ENCODE data around the gene CLIP3. TPM values are rescaled to one million over a fixed set of nuclear protein-coding genes. Genes with fewer than 3 reads are reported as not detected.
A peak's percentile ranks its signal among the peaks of the same experiment; 100 is the strongest.
"Not testable (repeated sequence)": the region's sequence is repeated elsewhere in the genome, so short reads cannot be mapped to it uniquely, and the experiment has no call there.

Gene CLIP3
- polyA plus RNA-seq, 3 donors, result 51.3 to 60.9 (median 53.5) TPM

DNA sequence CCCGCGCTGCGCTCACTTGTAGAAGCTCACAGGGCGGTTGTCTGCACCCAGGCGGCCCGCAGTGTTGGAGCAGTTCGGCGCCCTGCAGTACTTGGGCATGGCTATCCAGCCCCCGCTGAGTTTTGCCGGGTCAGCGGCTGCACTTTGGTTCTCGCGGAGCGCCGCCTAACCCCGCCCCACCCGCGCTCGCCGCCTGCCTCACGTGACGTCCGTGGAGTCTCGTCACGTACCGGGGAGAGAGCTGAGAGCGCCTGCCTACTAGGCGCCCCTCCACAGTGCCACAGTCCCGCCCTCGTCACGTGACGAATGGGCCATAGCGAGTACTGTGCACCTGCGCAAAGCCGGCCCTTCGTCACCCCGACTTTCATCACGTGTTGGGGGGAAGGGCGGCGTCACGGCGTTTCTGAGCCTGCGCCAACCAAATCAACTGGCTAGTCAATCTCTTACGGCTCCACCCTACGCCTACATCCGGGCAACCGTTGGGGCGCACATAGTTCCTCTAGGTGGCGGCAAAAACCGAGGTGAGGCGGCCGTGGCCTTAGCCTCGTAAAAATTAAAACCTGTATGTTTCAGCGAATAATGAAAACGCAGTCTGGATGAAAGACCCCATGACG, 21.6 kb upstream of the CLIP3 start, which contains the start of gene THAP8:
THAP8 (minus strand) TSS at position 167 of the 614 bp plus-strand sequence; CDS start at position 99, 68 bp downstream.
- peak; percentile 99 for DNase-seq

DNA sequence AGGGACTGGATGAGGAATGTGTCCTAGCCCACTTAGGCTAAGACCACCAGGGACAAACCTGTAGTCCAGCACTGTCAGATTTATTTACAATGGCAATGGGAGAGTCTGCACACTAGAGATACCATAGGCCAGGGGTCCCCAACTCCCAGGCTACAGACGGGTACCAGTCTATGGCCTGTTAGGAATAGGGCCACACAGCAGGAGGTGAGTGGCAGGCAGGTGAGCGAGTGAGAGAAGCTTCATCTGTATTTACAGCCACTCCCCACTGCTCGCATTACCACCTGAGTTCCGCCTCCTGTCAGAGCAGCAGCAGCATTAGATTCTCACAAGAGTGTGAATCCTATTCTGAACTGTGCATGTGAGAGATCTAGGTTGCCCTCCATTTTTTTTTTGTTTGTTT, 19.0 kb upstream of the CLIP3 start:
- no peak for DNase-seq

DNA sequence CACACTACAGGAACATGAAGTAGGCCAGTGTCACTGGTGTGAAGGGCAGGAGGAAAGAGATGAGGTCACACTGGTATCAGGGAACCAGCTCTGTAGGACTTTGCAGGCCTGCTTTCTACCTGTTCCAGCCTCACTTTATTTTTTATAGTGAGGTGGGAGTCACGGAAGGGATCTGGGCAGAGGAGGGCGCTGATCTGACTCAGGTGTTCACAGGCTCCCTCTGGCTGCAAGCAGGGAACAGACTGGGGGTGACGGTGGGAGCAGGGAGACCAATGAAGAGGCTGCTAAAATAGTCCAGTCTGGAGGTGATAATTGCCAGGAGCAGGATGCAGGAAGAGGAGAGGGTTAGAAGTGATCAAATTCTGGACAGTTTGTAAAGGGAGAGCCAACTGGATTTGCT, 18.6 kb upstream of the CLIP3 start:
- no peak for DNase-seq

DNA sequence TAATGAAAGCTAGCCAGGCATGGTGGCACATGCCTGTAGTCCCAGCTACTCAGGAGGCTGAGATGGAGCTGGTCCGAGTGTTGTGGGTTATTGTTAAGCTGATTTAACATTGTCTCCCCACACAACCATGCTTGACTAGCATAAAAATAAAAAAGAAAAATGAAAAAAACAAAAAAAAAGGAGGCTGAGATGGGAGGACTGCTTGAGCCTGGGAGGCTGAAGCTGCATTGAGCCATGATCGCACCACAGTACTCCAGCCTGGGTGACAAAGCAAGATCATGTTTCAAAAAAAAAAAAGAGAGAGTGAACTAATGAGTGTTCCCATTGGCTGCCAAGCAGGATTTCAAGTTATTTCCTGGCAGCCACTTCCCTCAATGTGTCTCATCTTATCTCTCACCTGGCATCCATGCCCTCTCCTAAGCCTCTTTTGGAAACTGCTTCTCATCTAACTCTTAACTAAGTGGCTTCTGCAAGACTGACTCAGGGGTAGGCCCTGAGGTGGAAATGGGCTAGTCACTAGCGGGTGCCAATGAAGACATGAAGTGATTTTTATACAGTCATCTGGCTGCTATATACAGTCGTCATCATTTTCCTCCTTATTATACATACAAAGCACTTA, 16.5 kb upstream of the CLIP3 start:
- DNase-seq, result no peak

DNA sequence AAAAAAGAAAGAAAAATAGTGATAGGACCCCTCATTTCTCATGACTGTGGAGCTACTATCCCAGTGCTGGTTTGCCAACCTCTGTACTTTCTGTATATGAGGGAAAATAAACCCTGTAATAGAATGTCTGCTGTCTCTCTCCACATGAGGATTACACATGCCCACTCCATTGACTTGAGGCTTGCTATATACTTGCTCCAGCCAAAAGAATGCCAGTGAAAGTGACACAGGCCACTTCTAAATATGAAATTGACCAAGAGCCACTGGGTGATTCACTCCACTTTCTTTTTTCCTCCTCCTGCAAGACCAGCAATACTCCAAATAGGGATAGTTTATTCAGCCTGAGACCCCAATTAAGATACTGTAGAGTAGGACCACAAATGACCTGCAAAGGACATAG, 15.2 kb upstream of the CLIP3 start:
- no peak for DNase-seq

DNA sequence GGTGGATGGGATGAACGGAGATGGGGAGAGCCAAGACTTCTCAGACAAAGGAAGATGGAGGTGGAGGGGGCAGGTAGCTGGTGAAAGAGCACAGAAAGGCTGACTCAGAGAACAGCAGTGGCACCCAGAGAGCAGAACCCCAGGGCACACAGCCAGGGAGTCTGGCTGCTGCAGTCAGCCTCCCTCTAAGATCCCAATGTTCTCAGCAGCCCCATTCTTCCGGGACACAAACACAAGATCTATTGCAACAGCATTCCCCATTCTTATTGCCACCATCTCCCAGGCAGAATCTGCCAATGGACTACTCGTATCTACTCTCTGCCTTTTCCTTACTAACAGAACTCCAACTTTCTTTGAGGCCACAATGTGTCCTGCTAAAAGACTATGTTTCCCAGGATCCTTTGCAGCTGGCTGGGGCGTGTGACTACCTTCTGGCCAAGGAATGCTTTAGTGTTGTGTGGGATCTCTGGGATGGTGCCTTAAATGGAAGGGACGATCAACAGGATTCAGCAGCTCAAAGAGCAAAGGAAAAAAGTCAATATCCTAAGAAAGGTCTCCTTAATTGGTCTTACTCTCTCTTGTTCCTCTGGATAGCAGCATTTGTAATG, 13.9 kb upstream of the CLIP3 start:
- DNase-seq, result no peak

DNA sequence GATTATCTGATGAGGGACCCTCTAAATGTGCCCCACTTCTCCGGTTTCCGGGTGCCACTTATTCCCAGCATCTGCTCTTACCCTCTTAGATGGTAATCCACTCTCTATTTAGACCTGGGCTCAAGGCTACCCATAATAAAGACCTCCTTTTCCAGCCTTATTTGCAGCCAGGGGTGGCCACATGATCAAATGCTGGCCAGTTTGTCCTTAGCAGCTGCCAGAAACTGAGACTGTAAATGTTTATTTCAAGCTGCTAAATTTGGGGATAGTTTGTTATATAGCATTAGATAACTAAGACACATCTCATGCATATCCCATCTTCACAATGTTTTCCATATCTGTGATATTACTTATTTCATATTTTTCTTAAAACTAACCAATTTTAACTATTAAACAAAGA, 11.3 kb upstream of the CLIP3 start:
- no peak for DNase-seq

DNA sequence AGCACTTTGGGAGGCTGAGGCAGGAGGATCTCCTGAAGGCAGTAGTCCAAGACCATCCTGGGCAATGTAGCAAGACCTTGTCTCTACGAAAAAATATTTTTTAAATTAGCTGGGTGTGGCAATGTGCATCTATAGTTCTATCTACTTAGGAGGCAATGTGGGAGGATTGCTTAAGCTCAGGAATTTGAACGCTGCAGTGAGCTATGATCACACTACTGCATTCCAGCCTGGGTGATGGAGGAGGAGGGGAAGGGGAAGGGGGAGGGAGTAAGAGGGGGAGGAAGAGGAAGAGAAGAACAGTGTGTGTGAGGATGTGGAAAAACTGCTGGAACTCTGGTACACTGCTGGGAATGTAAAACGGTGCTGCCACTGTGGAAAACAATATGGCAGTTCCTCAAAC, 9.2 kb upstream of the CLIP3 start:
- peak; percentile 64 for DNase-seq

DNA sequence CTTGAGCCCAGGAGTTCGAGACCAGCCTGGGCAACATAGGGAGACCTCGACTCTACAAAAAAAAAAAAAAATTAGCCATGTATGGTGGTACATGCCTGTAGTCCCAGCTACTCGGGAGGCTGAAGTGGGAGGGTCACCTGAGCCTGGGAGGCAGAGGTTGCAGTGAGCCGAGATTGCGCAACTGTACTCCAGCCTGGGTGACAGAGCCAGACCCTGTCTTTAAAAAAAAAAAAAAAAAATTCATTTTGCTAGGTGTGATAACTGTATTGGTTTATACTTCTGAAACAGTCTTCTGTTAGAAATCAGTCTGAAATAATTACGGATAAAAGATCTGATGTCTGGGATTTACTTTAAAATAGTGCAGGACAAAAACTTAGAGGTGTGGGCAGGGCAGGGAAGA, 8.4 kb upstream of the CLIP3 start:
- not testable (repeated sequence) for DNase-seq

DNA sequence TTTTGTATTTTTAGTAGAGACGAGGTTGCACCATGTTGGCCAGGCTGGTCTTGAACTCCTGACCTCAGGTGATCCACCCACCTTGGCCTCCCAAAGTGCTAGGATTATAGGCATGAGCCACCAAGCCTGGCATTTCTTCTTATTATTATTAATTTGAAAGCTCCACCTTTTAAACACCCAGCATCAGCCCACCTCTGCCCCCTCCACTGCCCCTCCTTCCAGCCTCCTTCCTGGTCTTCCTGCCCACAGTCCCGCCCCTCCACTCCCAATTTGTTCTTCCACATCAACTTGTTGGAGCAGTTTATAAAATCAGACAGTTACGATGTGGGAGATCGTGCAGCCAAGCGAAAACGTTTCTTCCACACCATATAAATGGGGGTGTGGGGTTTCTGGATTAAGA, 7.8 kb upstream of the CLIP3 start:
- no peak for DNase-seq

DNA sequence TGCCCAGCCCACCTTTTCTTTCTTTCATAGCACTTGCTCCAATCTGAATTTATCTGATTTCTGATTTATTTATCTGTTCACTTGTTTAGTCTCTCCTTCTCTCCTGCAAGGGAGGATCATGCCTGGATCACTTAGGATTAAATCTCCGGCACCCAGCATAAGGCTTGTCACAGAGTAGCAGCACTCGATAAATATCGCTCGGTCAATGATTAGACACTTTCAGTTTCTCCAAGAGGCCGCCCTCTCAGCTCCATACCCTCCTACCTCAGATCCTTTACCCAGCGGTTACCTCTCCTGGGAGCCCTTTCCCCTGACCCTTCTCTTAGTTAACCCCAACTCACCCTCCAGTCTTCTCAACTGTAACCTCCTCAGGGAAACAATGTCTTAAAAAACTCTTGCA, 1.4 kb downstream of the CLIP3 start:
- no peak for DNase-seq

DNA sequence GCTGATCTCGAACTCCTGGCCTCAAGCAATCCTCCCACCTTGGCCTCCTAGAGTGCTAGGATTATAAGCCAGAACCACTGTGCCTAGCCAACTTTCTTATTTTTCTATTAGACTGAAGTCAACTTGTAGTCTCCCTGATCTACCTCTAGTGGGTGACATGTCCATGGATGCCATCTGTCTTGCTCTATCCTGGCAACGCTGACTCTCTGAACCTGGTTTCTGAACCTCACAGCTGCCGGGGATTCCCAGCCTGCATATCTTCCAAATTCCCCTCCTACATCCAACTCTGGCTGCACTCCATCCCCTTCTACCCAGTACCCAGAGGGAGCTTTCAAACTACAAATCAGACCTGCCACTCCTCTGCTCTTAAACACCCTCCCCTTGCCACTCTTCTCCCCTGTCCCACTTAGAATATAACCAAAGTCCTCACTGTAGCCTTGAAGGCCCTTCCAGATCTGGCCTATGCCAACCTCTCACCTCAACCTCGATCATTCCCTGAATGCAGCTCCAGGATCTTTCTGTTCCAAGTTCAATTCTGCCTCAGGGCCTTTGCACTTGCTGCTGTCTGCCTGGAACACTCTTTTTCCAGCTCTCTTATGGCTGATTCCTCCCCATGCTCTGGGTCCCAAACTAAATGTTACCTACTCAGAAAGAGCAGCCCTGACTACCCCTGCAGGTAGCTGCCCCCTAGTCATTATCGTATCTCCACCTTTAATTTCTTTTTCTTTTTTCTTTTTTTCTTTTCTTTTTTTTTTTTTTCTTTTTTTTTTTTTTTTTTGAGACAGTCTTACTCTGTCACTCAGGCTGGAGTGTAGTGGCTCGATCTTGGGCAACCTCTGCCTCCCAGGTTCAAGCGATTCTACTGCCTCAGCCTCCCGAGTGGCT, 2.2 kb downstream of the CLIP3 start:
- no peak for DNase-seq

DNA sequence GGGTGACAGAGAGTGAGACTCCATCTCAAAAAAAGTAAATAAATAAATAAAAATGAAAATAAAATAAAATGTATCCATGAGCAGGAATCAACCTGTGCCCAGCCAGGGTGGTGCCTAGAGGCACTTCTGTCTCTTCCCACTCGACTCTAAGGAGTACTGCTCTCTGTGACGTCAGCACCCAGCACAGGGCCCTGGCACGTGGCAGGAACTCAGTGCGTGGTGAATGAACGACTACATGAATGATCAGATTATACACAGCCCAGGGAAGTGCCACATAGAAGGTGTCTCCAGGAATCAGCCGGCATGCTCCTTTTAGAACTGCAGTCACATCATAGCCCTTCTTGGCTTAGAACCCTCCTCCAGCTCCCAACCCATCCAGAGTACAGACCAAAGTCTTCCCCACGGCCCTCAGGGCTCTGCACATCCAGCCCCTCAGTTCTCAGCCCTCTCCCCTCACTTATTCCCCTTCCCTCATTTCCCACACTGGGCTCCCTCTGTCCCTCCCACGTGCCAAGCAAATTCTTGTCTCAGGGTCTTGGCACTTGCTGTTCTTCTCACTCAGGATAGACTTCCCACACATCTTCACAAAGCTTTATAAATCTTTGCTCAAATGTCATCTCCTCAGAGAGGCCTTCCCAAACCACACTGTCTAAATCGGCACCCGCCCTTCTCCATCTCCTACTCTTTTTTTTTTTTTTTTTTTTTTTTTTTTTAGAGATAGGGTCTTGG, 4.2 kb downstream of the CLIP3 start:
- DNase-seq, result no peak

DNA sequence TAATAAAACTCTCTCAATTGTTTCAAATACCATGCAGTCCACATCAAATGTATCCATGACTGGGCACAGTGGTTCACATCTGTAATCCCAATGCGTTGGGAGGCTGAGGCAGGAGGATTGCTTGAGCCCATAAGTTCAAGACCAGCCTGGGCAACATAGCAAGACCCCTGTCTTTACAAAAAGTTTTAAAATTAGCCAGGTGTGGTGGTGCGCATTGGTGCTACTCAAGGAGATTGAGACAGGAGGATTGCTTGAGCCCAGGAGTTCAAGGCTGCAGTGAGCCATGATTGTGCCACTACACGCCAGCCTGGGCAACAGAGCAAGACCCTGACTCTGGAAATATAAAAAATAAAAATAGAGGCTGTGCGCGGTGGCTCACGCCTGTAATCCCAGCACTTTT, 5.0 kb downstream of the CLIP3 start:
- no peak for DNase-seq

DNA sequence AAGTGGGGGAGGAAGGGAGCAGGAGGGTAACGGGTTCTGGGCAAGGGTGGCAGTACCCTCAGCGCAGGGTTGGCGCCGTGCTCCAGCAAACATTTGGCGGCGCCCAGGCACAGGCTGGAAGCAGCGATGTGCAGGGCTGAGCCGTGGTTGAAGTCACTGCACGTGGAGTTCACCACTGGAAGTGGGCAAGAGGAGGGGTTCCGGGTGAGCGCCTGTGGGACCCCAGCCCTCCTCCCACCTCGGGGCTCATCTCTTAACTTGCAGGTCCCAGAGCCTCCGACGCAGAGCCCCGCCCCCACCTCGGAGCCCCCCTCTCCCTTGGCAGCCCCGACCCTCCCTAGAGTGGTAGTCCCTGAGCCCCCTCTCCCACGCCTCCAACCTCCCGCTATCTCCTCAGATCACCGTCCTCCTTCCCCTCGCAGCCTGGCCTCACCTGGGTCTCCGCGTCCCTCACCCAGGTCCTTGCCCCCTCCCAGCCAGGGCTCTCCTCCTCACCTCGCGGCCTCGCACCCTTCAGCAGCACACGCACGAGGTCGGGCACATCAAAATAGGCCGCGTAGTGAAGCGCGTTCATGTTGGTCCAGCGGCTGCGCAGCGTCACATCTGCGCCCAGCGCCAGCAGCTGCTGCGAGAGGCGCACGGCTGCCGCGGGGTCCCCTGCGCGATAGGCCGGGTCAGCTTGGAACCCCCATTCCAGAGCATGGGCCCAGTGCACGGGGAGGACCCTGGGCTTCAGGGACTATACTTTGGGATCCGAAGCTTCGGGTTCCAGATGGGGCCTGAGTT, 6.4 kb downstream of the CLIP3 start:
- no peak for DNase-seq

DNA sequence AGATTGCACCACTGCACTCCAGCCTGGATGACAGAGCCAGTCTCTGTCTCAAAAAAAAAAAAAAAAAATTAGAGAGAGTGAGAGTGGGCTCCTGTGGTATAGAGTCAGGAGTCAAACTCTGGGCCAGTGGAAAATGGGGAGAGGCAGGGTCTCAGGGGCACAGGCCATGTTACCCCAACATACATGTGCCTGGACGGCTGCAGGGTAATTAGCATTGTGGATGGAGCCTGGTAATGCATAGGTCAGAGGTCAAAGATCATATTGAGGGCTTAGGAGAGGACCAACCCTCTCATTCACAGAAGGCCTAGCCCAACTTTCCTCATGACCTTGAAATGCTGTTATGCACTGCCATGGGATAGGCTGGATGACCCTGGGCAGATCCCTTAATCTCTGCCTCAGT, 7.1 kb downstream of the CLIP3 start:
- no peak for DNase-seq

DNA sequence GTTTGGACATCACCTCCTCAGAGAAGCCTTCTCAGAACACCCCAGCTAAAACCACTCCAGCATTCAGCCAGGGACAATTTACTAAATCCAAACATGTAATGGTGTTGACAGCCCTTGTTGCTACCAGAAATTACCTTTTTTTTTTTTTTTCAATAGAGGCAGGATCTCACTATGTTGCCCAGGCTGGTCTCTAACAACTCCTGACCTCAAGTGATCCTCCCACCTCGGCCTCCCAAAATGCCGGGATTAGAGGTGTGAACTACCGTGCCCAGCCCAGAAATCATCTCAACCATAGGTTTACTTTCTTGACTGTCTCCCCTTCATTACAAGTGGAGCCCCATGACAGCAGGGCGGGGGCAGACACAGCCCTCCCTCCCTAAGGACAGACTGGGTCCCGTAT, 9.2 kb downstream of the CLIP3 start:
- DNase-seq, result no peak

DNA sequence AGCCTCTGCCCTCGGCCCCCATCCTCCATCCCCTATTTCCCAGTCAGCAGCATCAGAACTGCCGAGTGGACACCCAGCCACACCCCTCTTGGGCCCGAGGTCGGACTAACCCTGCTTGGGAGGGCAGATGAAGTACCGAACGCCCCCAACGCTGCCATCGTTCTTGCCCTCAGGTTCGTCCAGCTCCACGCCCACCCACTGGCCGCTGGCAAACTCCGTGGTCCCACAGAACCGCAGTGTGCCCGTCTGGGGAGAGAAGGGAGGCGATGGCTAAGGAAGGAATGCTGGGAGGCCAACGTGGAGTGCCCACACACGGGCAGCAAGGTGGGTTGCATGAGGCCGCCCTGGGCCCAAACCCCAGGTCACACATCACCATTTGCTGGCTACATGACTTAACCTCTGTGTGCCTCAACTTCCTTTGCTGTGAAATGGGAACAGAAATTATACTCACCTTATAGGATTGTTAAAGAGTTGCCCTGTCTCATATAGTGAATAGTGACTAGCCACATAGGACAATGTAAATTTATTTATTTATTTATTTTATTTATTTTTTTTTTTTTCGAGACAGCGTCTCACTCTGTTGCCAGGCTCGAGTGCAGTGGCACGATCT, 13.5 kb downstream of the CLIP3 start:
- no peak for DNase-seq

DNA sequence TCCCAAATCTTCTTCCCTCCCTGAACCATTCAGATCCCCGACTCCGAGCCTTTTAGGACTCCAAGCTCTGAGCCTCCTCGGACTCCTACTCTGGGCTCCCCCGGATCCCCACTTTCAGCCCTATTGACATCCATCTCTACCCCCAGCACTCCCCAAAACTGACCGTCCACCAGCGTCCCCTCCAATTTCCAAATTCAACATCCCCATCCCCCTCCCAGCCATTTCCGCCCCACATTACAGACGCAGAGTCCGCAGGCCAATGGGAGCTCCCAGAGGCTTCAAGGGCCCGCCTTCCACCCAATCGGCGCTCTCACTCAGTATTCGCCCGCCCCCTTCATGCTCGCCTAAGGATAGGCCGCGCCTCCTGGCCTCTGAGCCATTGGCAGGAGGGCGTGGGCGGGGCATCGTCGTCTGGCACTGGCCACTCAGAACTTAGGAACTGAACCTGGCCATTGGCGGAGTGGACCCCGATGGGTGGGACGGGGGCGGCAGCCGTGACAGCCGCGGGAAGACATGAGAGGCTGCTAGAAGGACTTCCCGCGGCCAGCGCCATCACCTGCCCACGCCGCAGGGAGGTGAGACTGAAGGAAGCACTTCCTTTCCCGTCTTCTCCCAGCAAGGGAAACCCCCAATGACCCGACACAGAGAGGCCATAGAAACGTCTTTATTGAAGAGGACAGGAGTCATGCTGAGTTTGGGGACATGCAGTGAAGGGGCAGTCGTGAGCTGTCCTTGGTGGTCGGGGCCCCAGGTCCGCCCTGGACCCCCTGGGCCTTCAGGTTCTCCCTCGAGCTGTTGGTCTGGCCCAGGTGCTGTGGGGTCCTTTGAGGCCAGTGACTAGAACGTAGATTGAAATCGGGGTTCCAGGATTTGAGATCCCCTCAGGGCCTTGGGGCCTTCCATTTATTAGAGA, 18.4 kb downstream of the CLIP3 start, which contains the start of gene ALKBH6:
ALKBH6 (minus strand) TSS at position 202 of the 913 bp plus-strand sequence. CDS start 816 bp downstream, outside the sequence.
- DNase-seq, result peak; percentile 99

Measured in renal pelvis (tissue), 4 donors.